HepG2 (cell line): Measurements from ENCODE around the gene FRMD3. TPM values are rescaled to one million over a fixed set of nuclear protein-coding genes. Genes with fewer than 3 reads are reported as not detected.

Experiments
- FOXA1 ChIP-seq, 2 experiments: fragments of 450-650 bp in 1 of 2; sonication (generic) in 1 of 2; formaldehyde crosslinking in 1 of 2; IDR thresholded peaks; 2 replicates each; pipeline versions ENCODE4 v1.4.0 to v1.6.1; 2016 to 2020; ENCODE audit warnings: missing genetic modification reagents in 1 of 2
- MED1 ChIP-seq: sonication (generic); formaldehyde crosslinking; IDR thresholded peaks from 2 replicates; pipeline ENCODE4 v1.4.0; 2020; ENCODE audit warnings: missing genetic modification reagents
- MEIS2 ChIP-seq: sonication (generic); formaldehyde crosslinking; IDR thresholded peaks from 2 replicates; pipeline ENCODE4 v1.9.0; 2021; ENCODE audit warnings: mild to moderate bottlenecking, missing genetic modification reagents
- MYC ChIP-seq: sonication (generic); formaldehyde crosslinking; IDR thresholded peaks from 2 replicates; pipeline ENCODE4 v1.9.0; 2021; ENCODE audit warnings: missing genetic modification reagents, borderline replicate concordance
- PREB ChIP-seq: sonication (generic); formaldehyde crosslinking; IDR thresholded peaks from 2 replicates; pipeline ENCODE4 v1.4.0; 2020; ENCODE audit warnings: missing genetic modification reagents
- TOPORS ChIP-seq: sonication (generic); formaldehyde crosslinking; IDR thresholded peaks from 2 replicates; pipeline ENCODE4 v1.8.0; 2023; ENCODE audit warnings: mild to moderate bottlenecking, missing genetic modification reagents
- ZNF180 ChIP-seq: sonication (generic); formaldehyde crosslinking; IDR thresholded peaks from 2 replicates; pipeline ENCODE4 v1.4.0; 2020; ENCODE audit warnings: low read depth, missing genetic modification reagents, borderline replicate concordance
- ZNF264 ChIP-seq: sonication (generic); formaldehyde crosslinking; IDR thresholded peaks from 2 replicates; pipeline ENCODE4 v1.4.0; 2020; ENCODE audit warnings: missing genetic modification reagents
- ZNF563 ChIP-seq: sonication (generic); formaldehyde crosslinking; IDR thresholded peaks from 2 replicates; pipeline ENCODE4 v1.8.0; 2022; ENCODE audit warnings: mild to moderate bottlenecking, moderate library complexity, missing genetic modification reagents
- ZNF569 ChIP-seq: sonication (generic); formaldehyde crosslinking; IDR thresholded peaks from 2 replicates; pipeline ENCODE4 v1.5.0; 2020; ENCODE audit warnings: mild to moderate bottlenecking, missing genetic modification reagents, moderate library complexity, borderline replicate concordance
- ZNF574 ChIP-seq: sonication (generic); formaldehyde crosslinking; IDR thresholded peaks from 2 replicates; pipeline ENCODE4 v1.4.0; 2020; ENCODE audit warnings: missing genetic modification reagents
- ZNF646 ChIP-seq: sonication (generic); formaldehyde crosslinking; IDR thresholded peaks from 2 replicates; pipeline ENCODE4 v1.9.0; 2021; ENCODE audit warnings: mild to moderate bottlenecking, missing genetic modification reagents
- ZNF691 ChIP-seq: sonication (generic); formaldehyde crosslinking; IDR thresholded peaks from 2 replicates; pipeline ENCODE4 v1.4.0; 2020; ENCODE audit warnings: missing genetic modification reagents, low read depth, mild to moderate bottlenecking, borderline replicate concordance
- ZNF775 ChIP-seq: sonication (generic); formaldehyde crosslinking; IDR thresholded peaks from 2 replicates; pipeline ENCODE4 v1.4.0; 2020; ENCODE audit warnings: missing genetic modification reagents, mild to moderate bottlenecking, moderate library complexity, borderline replicate concordance
- polyA plus RNA-seq, 8 experiments: library from polyadenylated mRNA; depleted of rRNA in 3 of 8; stranded (reverse) in 7 of 8; unstranded in 1 of 8; fragments of >200 nt; fragmentation: Illumina TruSeq in 4 of 8; extraction: Trizol in 4 of 8; gene quantifications; 2 replicates each; pipeline versions ENCODE4 v1.2.1 to v1.2.3, GENCODE V29; 2011 to 2016; ENCODE audit warnings: low read depth in 4 of 8, missing spikeins in 1 of 8, mixed read lengths in 1 of 8; ENCODE audit not compliant: insufficient read depth in 1 of 8
- total RNA-seq, 5 experiments: library from RNA; depleted of rRNA; stranded (reverse); fragments of >200 nt; fragmentation: Illumina TruSeq; extraction: Trizol; gene quantifications; 2 replicates each; pipeline ENCODE4 v1.2.3, GENCODE V29; 2016; ENCODE audit warnings: low read depth in 1 of 5

FRMD3 gene
- total and polyA plus RNA-seq, 2 of the 13 experiments (the other 11 are each of a cell fraction or from before 2014, with no cell fraction given) = 3.2 to 7.7 TPM

- peak; percentile 62; the same call in 1 of the 2 replicates for TF ChIP-seq MYC (CRISPR knock-in tag)
- peak; percentile 60; the same call in 1 of the 2 replicates for TF ChIP-seq ZNF563
- TF ChIP-seq MEIS2 = peak; percentile 65; the same call in 1 of the 2 replicates
- peak; percentile 43; the same call in 1 of the 2 replicates for TF ChIP-seq ZNF574 (CRISPR knock-in tag)
- TF ChIP-seq ZNF180 (CRISPR knock-in tag) = no peak
- peak; percentile 70; the same call in 1 of the 2 replicates for TF ChIP-seq ZNF646 (CRISPR knock-in tag)
- no peak for TF ChIP-seq FOXA1 (IDR thresholded peaks at IDR 0.05)
- no peak for TF ChIP-seq FOXA1 (CRISPR knock-in tag; IDR thresholded peaks at IDR 0.05)
- TF ChIP-seq ZNF264 = peak; percentile 75; the same call in 1 of the 2 replicates
- no peak for TF ChIP-seq TOPORS (CRISPR knock-in tag)
- 0 out of 2 replicates have a peak, but pooled peaks have one; percentile 78 for TF ChIP-seq ZNF775 (CRISPR knock-in tag)
- 0 out of 2 replicates have a peak, but pooled peaks have one; percentile 27 for TF ChIP-seq ZNF691 (CRISPR knock-in tag)
- TF ChIP-seq ZNF569 = no peak
- no peak for TF ChIP-seq PREB (CRISPR knock-in tag)
- peak; percentile 39; the same call in 1 of the 2 replicates for TF ChIP-seq MED1 (CRISPR knock-in tag)
Observed at GRCh38 chr9:83266666-83267496, 271.3 kb downstream of the FRMD3 start (continued).
